HepG2 (cell line): ENCODE data around the gene KCNAB1. TPM values are rescaled to one million over a fixed set of nuclear protein-coding genes. Genes with fewer than 3 reads are reported as not detected.

Experiments
- ATAC-seq: fragments of 200-7000 bp; cut with Tn5 transposase; 3 replicates; pipeline ENCODE4 v1.9.1; 2020; ENCODE audit warnings: mild to moderate bottlenecking, moderate library complexity
- BruUV-seq: library from RNA; stranded (reverse); fragments of 400-500 nt; replicated peaks from 2 replicates; lab custom pipeline; 2021; lab: Mats Ljungman, UMichigan
- CTCF ChIA-PET: fragments of 300-600 bp; formaldehyde crosslinking; extraction: SDS; loops from one replicate; lab custom pipeline; 2021; ENCODE audit warnings: low total read pairs, inconsistent platforms, low intra/inter-chr PET ratio; lab: Yijun Ruan, JAX
- POLR2A ChIA-PET: fragments of 350-600 bp; sonication (Branson Sonifier 250); formaldehyde crosslinking; loops from one replicate; lab custom pipeline; 2020; ENCODE audit warnings: antibody characterized with exemption, inconsistent platforms; lab: Yijun Ruan, JAX
- DNase-seq: peaks from one replicate; pipeline ENCODE4 v3.0.0-alpha.2; 2015; ENCODE audit warnings: low spot score
- FAIRE-seq: peaks from 3 replicates; lab custom pipeline; 2011; peaks lifted over from hg19 to GRCh38; lab: Jason Lieb, UNC
- H2AFZ ChIP-seq: one replicate; pipeline ENCODE4 v1.6.1; 2011; ENCODE audit warnings: low read length, inconsistent platforms
- H3K27ac ChIP-seq: fragments of 300-600 bp; 3 replicates; pipeline ENCODE4 v1.8.0; 2011; ENCODE audit warnings: mixed run types, mild to moderate bottlenecking, mixed read lengths, low read length, inconsistent platforms; ENCODE audit not compliant: insufficient read depth; ENCODE audit errors: extremely low read length
- H3K27me3 ChIP-seq, 2 experiments: fragments of 200-600 bp in 1 of 2; 2 replicates in 1 of 2; 3 replicates in 1 of 2; pipeline versions ENCODE4 v1.6.0 to v1.8.0; 2011; ENCODE audit warnings: low read length in 2 of 2, mild to moderate bottlenecking in 2 of 2, moderate library complexity in 2 of 2, inconsistent platforms in 1 of 2; ENCODE audit not compliant: insufficient read depth in 2 of 2, control insufficient read depth in 1 of 2
- H3K36me3 ChIP-seq, 2 experiments: fragments of 200-600 bp in 1 of 2; replicated peaks in 1 of 2; 2 replicates in 1 of 2; 3 replicates in 1 of 2; pipeline versions ENCODE4 v1.5.1 to v1.8.0; 2011; ENCODE audit warnings: low read length in 2 of 2, inconsistent platforms in 1 of 2; ENCODE audit not compliant: insufficient read depth in 2 of 2, control insufficient read depth in 1 of 2
- H3K4me1 ChIP-seq: 2 replicates; pipeline ENCODE4 v1.5.1; 2012; ENCODE audit warnings: low read length, inconsistent platforms; ENCODE audit not compliant: insufficient read depth
- H3K4me2 ChIP-seq: 2 replicates; pipeline ENCODE4 v1.6.0; 2011; ENCODE audit warnings: low read depth, low read length, inconsistent platforms
- H3K4me3 ChIP-seq, 3 experiments: fragments of 200-600 bp in 1 of 3; sonication (generic), shearing (Covaris generic) in 1 of 3; replicated peaks in 1 of 3; 2 replicates each; pipeline ENCODE4 v1.5.1; 2011 to 2016; ENCODE audit warnings: low read length in 3 of 3, inconsistent platforms in 2 of 3, low read depth in 2 of 3, mild to moderate bottlenecking in 2 of 3, control low read depth in 1 of 3, mixed read lengths in 1 of 3; ENCODE audit not compliant: insufficient read depth in 1 of 3
- H3K79me2 ChIP-seq: one replicate; pipeline ENCODE4 v1.6.1; 2011; ENCODE audit warnings: low read length, inconsistent platforms; ENCODE audit not compliant: insufficient read depth
- H3K9ac ChIP-seq: 2 replicates; pipeline ENCODE4 v1.6.0; 2011; ENCODE audit warnings: mild to moderate bottlenecking, low read depth, low read length, inconsistent platforms; ENCODE audit not compliant: insufficient read depth
- H3K9me3 ChIP-seq: 2 replicates; pipeline ENCODE4 v1.5.1; 2012; ENCODE audit warnings: mild to moderate bottlenecking, low read length
- H4K20me1 ChIP-seq: 2 replicates; pipeline ENCODE4 v1.6.0; 2011; ENCODE audit warnings: inconsistent platforms, mild to moderate bottlenecking, low read length, moderate library complexity; ENCODE audit not compliant: insufficient read depth
- PAXIP1 ChIP-seq: sonication (generic); formaldehyde crosslinking; conservative IDR thresholded peaks from 2 replicates; pipeline ENCODE4 v1.4.0; 2020; ENCODE audit warnings: mild to moderate bottlenecking, missing genetic modification reagents, moderate library complexity
- ZKSCAN1 ChIP-seq: fragments of 150-350 bp; IDR thresholded peaks from 2 replicates; pipeline ENCODE4 v1.6.1; 2014; ENCODE audit warnings: low read length
- ZNF841 ChIP-seq: sonication (generic); formaldehyde crosslinking; IDR thresholded peaks from 2 replicates; pipeline ENCODE4 v1.8.1; 2023; ENCODE audit warnings: missing genetic modification reagents, borderline replicate concordance
- WGBS: methylation state at CpG from one replicate; pipeline ENCODE4 v1.1.6; 2017; ENCODE audit warnings: low lambda C conversion rate; 5-methylcytosine and 5-hydroxymethylcytosine counted together
- in situ Hi-C: cut with HindIII; loops from 2 replicates; pipeline ENCODE4 v1.10.0; 2017; ENCODE audit warnings: low pct_unique_long_range_greater_than_20kb; ENCODE audit not compliant: extremely low pct_ligation_motif_present
- intact Hi-C: fragments of 100-400 bp; cut with micrococcal nuclease; formaldehyde crosslinking; loops from one replicate; pipeline ENCODE4 v1.10.0; 2022; ENCODE audit not compliant: unreplicated experiment
- polyA plus RNA-seq, 8 experiments: library from polyadenylated mRNA; depleted of rRNA in 3 of 8; stranded (reverse) in 7 of 8; unstranded in 1 of 8; fragments of >200 nt; fragmentation: Illumina TruSeq in 4 of 8; extraction: Trizol in 4 of 8; gene quantifications; 2 replicates each; pipeline versions ENCODE4 v1.2.1 to v1.2.3, GENCODE V29; 2011 to 2016; ENCODE audit warnings: low read depth in 4 of 8, missing spikeins in 1 of 8, mixed read lengths in 1 of 8; ENCODE audit not compliant: insufficient read depth in 1 of 8
- total RNA-seq, 5 experiments: library from RNA; depleted of rRNA; stranded (reverse); fragments of >200 nt; fragmentation: Illumina TruSeq; extraction: Trizol; gene quantifications; 2 replicates each; pipeline ENCODE4 v1.2.3, GENCODE V29; 2016; ENCODE audit warnings: low read depth in 1 of 5

KCNAB1 gene
- total and polyA plus RNA-seq, 2 of the 13 experiments (the other 11 are each of a cell fraction or from before 2014, with no cell fraction given) = not detected

- intact Hi-C loops = no loop called here
- H3K27me3 ChIP-seq = peaks cover 4 to 22% of the 10 kb centered on the region in 2 experiments; a peak in 3 of 5 replicates
These were observed 173.2 kb downstream of the KCNAB1 start for GRCh38 chr3:156293566-156293965.

More at GRCh38 chr3:156293566-156293965, 173.2 kb downstream of the KCNAB1 start:
- 0% methylated on average over 1 of the region's 1 CpG for WGBS
- DNase-seq (no peak), FAIRE-seq (no peak), ATAC-seq (no peak)
- in situ Hi-C loops = no loop called here
- H3K9ac ChIP-seq = no peak overlapping the region
- TF ChIP-seq PAXIP1 (CRISPR knock-in tag) = no peak
- TF ChIP-seq ZKSCAN1 = no peak
- TF ChIP-seq ZNF841 (CRISPR knock-in tag) = no peak
- ChIA-PET CTCF (no interaction called here), POLR2A (no interaction called here)
- H3K27ac ChIP-seq = no peak overlapping the region
- no TSS peak for BruUV-seq
- H3K4me2 ChIP-seq = no peak overlapping the region
- H4K20me1 ChIP-seq = no peaks in the 10 kb centered on the region
- H3K36me3 ChIP-seq = no peaks in the 10 kb centered on the region
- no peaks in the 10 kb centered on the region for H3K4me1 ChIP-seq
- H3K79me2 ChIP-seq = no peaks in the 10 kb centered on the region
- no peak overlapping the region for H3K4me3 ChIP-seq
- no peak overlapping the region for H2AFZ ChIP-seq
- H3K9me3 ChIP-seq = no peaks in the 10 kb centered on the region
